ENCODE data around the gene USP17L11.
"Not testable (repeated sequence)": the region's sequence is repeated elsewhere in the genome, so short reads cannot be mapped to it uniquely, and the experiment has no call there.

Gene USP17L11, protein sequence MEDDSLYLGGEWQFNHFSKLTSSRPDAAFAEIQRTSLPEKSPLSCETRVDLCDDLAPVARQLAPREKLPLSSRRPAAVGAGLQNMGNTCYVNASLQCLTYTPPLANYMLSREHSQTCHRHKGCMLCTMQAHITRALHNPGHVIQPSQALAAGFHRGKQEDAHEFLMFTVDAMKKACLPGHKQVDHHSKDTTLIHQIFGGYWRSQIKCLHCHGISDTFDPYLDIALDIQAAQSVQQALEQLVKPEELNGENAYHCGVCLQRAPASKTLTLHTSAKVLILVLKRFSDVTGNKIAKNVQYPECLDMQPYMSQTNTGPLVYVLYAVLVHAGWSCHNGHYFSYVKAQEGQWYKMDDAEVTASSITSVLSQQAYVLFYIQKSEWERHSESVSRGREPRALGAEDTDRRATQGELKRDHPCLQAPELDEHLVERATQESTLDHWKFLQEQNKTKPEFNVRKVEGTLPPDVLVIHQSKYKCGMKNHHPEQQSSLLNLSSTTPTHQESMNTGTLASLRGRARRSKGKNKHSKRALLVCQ

DNA sequence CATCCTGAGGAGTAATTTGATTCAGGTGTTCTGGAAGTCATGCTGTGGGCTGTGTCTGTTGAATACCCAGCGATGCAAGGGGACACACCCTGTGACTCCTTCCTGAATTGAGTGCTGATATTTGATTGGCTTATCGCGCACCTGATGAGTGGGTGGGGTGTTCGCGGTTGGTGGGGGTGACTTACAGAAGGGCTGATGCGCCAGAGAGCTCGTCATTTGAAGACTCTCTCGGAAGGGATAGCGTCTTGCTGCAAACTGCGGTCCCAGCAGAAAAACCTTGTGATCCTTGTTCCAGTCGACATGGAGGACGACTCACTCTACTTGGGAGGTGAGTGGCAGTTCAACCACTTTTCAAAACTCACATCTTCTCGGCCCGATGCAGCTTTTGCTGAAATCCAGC, at the start of gene USP17L11:
TSS of gene USP17L11 (plus strand) at position 301 of the 400 bp plus-strand sequence. CDS start at position 301, 0 bp downstream.
- DNase-seq, result not testable (repeated sequence)

DNA sequence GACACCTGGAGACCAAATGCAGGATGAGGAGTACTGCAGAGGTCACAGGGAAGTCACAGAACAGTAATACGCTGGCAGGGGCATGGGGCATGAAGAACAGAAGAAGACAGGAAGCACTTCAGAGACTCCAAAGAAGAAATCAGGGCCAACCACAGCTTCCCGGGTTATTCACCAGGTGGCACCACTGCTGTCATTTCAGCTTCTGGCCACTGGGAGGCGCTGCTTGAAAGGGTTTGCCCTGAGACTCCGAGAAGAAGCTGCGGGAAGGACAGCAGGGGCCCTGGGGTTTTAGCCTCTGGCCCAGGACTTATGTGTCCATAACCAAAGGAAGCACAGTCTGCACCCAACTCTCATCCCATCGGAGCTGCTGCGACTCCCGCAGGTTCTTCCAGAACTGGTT, 49.2 kb upstream of the USP17L11 start:
- DNase-seq, result not testable (repeated sequence)

DNA sequence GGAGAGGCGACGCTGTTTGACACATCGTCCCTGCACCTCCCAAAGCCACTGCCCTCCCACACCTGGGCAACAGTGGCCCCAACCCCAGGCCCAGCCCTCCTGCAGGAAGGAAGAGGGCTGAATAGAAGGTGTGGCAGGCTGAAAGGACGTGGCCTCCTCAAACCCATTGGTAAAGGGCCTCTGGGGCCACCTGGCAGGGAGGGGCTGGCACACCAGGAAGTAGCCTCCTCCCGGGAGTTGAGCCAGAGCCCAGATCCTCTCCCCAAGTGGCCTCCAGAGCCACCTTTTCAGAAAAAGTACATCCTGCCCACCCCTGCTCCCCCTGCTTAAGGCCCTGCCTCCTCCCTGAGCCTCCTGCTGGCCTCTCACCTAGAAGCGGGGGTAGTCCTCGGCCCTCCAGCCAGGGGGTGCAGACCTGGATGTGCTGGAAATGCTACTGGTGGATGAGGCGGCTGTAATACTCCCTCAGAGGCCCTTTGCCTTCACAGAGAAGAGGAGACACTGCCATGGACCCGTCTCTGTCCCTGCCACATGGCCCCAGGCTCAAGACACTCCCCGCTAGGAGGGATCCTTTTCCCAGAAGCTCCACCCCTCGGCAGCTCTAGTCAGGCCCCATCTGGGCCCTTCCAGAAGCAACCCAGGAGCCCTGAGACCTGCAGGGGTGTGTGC, 45.3 kb upstream of the USP17L11 start, which contains the start of gene FAM90A26:
TSS of gene FAM90A26 (plus strand) at position 619 of the 669 bp plus-strand sequence. CDS start 2,764 bp downstream, outside the sequence.
- not testable (repeated sequence) for DNase-seq

DNA sequence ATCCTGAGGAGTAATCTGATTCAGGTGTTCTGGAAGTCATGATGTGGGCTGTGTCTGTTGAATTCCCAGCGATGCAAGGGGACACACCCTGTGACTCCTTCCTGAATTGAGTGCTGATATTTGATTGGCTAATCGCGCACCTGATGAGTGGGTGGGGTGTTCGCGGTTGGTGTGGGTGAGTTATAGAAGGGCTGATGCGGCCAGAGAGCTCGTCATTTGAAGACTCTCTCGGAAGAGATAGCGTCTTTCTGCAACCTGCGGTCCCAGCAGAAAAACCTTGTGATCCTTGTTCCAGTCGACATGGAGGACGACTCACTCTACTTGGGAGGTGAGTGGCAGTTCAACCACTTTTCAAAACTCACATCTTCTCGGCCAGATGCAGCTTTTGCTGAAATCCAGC, 4.8 kb upstream of the USP17L11 start, which contains the start of gene USP17L10:
TSS of gene USP17L10 (plus strand) at position 301 of the 400 bp plus-strand sequence. CDS start at position 301, 0 bp downstream.
- not testable (repeated sequence) for DNase-seq

DNA sequence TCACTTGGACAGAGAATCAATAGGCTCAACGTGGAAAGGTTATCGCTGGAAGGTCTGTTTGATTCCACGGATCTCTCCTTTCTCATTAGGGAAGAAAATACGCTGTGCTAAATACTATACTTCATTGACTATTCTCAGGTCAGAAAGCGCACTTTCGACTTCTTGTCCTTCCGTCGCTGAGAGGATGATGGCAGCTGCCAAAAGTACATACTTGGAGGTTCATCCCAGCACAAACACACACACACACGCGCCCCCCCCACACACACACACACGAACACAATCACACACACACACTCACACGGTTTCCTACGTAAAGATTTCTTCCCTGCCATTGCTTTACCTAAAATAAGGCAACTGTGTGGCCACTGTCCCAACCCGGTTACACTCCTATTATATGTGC, 504 bp upstream of the USP17L11 start:
- DNase-seq, result not testable (repeated sequence)

DNA sequence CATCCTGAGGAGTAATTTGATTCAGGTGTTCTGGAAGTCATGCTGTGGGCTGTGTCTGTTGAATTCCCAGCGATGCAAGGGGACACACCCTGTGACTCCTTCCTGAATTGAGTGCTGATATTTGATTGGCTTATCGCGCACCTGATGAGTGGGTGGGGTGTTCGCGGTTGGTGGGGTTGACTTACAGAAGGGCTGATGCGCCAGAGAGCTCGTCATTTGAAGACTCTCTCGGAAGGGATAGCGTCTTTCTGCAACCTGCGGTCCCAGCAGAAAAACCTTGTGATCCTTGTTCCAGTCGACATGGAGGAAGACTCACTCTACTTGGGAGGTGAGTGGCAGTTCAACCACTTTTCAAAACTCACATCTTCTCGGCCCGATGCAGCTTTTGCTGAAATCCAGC, 4.6 kb downstream of the USP17L11 start, which contains the start of gene USP17L12:
TSS of gene USP17L12 (plus strand) at position 301 of the 400 bp plus-strand sequence. CDS start at position 301, 0 bp downstream.
- DNase-seq, result not testable (repeated sequence)

DNA sequence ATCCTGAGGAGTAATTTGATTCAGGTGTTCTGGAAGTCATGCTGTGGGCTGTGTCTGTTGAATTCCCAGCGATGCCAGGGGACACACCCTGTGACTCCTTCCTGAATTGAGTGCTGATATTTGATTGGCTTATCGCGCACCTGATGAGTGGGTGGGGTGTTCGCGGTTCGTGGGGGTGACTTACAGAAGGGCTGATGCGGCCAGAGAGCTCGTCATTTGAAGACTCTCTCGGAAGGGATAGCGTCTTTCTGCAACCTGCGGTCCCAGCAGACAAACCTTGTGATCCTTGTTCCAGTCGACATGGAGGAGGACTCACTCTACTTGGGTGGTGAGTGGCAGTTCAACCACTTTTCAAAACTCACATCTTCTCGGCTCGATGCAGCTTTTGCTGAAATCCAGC, 9.4 kb downstream of the USP17L11 start, which contains the start of gene USP17L13:
TSS of gene USP17L13 (plus strand) at position 301 of the 400 bp plus-strand sequence. CDS start at position 301, 0 bp downstream.
- DNase-seq, result not testable (repeated sequence)

DNA sequence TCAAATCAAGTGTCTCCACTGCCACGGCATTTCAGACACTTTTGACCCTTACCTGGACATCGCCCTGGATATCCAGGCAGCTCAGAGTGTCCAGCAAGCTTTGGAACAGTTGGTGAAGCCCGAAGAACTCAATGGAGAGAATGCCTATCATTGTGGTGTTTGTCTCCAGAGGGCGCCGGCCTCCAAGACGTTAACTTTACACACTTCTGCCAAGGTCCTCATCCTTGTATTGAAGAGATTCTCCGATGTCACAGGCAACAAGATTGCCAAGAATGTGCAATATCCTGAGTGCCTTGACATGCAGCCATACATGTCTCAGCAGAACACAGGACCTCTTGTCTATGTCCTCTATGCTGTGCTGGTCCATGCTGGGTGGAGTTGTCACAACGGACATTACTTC, 15.0 kb downstream of the USP17L11 start:
- DNase-seq, result not testable (repeated sequence)

DNA sequence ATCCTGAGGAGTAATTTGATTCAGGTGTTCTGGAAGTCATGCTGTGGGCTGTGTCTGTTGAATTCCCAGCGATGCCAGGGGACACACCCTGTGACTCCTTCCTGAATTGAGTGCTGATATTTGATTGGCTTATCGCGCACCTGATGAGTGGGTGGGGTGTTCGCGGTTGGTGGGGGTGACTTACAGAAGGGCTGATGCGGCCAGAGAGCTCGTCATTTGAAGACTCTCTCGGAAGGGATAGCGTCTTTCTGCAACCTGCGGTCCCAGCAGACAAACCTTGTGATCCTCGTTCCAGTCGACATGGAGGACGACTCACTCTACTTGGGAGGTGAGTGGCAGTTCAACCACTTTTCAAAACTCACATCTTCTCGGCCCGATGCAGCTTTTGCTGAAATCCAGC, 18.9 kb downstream of the USP17L11 start, which contains the start of gene USP17L15:
TSS of gene USP17L15 (plus strand) at position 301 of the 400 bp plus-strand sequence. CDS start at position 301, 0 bp downstream.
- DNase-seq, result not testable (repeated sequence)

DNA sequence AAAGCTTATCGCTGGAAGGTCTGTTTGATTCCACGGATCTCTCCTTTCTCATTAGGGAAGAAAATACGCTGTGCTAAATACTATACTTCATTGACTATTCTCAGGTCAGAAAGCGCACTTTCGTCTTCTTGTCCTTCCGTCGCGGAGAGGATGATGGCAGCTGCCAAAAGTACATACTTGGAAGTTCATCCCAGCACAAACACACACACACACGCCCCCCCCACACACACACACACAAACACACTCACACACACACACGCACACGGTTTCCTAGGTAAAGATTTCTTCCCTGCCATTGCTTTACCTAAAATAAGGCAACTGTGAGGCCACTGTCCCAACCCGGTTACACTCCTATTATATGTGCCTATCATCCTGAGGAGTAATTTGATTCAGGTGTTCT, 23.3 kb downstream of the USP17L11 start:
- not testable (repeated sequence) for DNase-seq

DNA sequence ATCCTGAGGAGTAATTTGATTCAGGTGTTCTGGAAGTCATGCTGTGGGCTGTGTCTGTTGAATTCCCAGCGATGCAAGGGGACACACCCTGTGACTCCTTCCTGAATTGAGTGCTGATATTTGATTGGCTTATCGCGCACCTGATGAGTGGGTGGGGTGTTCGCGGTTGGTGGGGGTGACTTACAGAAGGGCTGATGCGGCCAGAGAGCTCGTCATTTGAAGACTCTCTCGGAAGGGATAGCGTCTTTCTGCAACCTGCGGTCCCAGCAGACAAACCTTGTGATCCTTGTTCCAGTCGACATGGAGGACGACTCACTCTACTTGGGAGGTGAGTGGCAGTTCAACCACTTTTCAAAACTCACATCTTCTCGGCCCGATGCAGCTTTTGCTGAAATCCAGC, 28.4 kb downstream of the USP17L11 start, which contains the start of gene USP17L17:
TSS of gene USP17L17 (plus strand) at position 301 of the 400 bp plus-strand sequence. CDS start at position 301, 0 bp downstream.
- DNase-seq, result not testable (repeated sequence)

DNA sequence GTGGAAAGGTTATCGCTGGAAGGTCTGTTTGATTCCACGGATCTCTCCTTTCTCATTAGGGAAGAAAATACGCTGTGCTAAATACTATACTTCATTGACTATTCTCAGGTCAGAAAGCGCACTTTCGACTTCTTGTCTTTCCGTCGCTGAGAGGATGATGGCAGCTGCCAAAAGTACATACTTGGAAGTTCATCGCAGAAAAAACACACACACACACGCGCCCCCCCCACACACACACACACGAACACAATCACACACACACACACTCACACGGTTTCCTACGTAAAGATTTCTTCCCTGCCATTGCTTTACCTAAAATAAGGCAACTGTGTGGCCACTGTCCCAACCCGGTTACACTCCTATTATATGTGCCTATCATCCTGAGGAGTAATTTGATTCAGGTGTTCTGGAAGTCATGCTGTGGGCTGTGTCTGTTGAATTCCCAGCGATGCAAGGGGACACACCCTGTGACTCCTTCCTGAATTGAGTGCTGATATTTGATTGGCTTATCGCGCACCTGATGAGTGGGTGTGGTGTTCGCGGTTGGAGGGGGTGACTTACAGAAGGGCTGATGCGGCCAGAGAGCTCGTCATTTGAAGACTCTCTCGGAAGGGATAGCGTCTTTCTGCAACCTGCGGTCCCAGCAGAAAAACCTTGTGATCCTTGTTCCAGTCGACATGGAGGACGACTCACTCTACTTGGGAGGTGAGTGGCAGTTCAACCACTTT, 32.9 kb downstream of the USP17L11 start, which contains the start of gene USP17L18:
TSS of gene USP17L18 (plus strand) at position 678 of the 728 bp plus-strand sequence. CDS start at position 678, 0 bp downstream.
- peak; percentile 3 for DNase-seq

DNA sequence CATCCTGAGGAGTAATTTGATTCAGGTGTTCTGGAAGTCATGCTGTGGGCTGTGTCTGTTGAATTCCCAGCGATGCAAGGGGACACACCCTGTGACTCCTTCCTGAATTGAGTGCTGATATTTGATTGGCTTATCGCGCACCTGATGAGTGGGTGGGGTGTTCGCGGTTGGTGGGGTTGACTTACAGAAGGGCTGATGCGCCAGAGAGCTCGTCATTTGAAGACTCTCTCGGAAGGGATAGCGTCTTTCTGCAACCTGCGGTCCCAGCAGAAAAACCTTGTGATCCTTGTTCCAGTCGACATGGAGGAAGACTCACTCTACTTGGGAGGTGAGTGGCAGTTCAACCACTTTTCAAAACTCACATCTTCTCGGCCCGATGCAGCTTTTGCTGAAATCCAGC, 37.9 kb downstream of the USP17L11 start, which contains the start of gene USP17L19:
TSS of gene USP17L19 (plus strand) at position 301 of the 400 bp plus-strand sequence. CDS start at position 301, 0 bp downstream.
- DNase-seq, result not testable (repeated sequence)

DNA sequence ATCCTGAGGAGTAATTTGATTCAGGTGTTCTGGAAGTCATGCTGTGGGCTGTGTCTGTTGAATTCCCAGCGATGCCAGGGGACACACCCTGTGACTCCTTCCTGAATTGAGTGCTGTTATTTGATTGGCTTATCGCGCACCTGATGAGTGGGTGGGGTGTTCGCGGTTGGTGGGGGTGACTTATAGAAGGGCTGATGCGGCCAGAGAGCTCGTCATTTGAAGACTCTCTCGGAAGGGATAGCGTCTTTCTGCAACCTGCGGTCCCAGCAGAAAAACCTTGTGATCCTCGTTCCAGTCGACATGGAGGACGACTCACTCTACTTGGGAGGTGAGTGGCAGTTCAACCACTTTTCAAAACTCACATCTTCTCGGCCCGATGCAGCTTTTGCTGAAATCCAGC, 42.6 kb downstream of the USP17L11 start, which contains the start of gene USP17L20:
TSS of gene USP17L20 (plus strand) at position 301 of the 400 bp plus-strand sequence. CDS start at position 301, 0 bp downstream.
- not testable (repeated sequence) for DNase-seq

DNA sequence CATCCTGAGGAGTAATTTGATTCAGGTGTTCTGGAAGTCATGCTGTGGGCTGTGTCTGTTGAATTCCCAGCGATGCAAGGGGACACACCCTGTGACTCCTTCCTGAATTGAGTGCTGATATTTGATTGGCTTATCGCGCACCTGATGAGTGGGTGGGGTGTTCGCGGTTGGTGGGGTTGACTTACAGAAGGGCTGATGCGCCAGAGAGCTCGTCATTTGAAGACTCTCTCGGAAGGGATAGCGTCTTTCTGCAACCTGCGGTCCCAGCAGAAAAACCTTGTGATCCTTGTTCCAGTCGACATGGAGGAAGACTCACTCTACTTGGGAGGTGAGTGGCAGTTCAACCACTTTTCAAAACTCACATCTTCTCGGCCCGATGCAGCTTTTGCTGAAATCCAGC, 47.4 kb downstream of the USP17L11 start, which contains the start of gene USP17L21:
TSS of gene USP17L21 (plus strand) at position 301 of the 400 bp plus-strand sequence. CDS start at position 301, 0 bp downstream.
- not testable (repeated sequence) for DNase-seq

All from activated CD4-positive, alpha-beta T cell treated with anti-CD3 and anti-CD28 coated beads for 48 hours (primary cell).